BLaER1 treated with 17β-estradiol and CSF1 and Interleukin-3, amounts not matched to agents 10 nM and 100 nM (cell line): ENCODE results near the gene SCIMP.
"Not testable (repeated sequence)": the region's sequence is repeated elsewhere in the genome, so short reads cannot be mapped to it uniquely, and the experiment has no call there.

Experiments used
- H3K27ac ChIP-seq, 11 experiments: shearing (Covaris generic); formaldehyde crosslinking; 2 replicates each; pipeline ENCODE4 v1.8.1; 2022
- H3K27me3 ChIP-seq, 11 experiments: shearing (Covaris generic); formaldehyde crosslinking; 2 replicates each; pipeline ENCODE4 v1.8.1; 2022
- H3K36me3 ChIP-seq, 11 experiments: shearing (Covaris generic); formaldehyde crosslinking; 2 replicates each; pipeline ENCODE4 v1.8.1; 2022
- H3K4me1 ChIP-seq, 10 experiments: shearing (Covaris generic); formaldehyde crosslinking; 2 replicates each; pipeline ENCODE4 v1.8.1; 2022
- H3K4me2 ChIP-seq, 11 experiments: shearing (Covaris generic); formaldehyde crosslinking; 2 replicates each; pipeline ENCODE4 v1.8.1; 2022
- H3K4me3 ChIP-seq, 10 experiments: shearing (Covaris generic); formaldehyde crosslinking; 2 replicates each; pipeline ENCODE4 v1.8.1; 2022
- H3K9ac ChIP-seq, 11 experiments: shearing (Covaris generic); formaldehyde crosslinking; 2 replicates each; pipeline ENCODE4 v1.8.1; 2022
- H3K9me3 ChIP-seq, 11 experiments: shearing (Covaris generic); formaldehyde crosslinking; replicated peaks in 1 of 11; 2 replicates each; pipeline ENCODE4 v1.8.1; 2022
- H4K20me1 ChIP-seq, 11 experiments: shearing (Covaris generic); formaldehyde crosslinking; 2 replicates each; pipeline ENCODE4 v1.8.1; 2022
- Cebpa-rat ChIP-seq, 11 experiments: shearing (Covaris generic); IDR thresholded peaks; 2 replicates each; pipeline ENCODE4 v1.8.1; 2022

Gene SCIMP

GRCh38 chr17:5241861-5242671 lies 7.4 kb upstream of the SCIMP start:
- Histone ChIP-seq H3K4me1 (peaks cover 7 to 40% (median 34%) of the 10 kb centered on the region in 10 experiments), H3K4me2 (peak overlapping the region in 10 of 11 experiments; percentile 12 to 78 (median 56); a peak in 16 of 22 replicates), H3K36me3 (no peaks in the 10 kb centered on the region), H3K4me3 (no peak overlapping the region), H3K27ac (no peak overlapping the region; a peak in 1 of 22 replicates), H3K27me3 (no peaks in the 10 kb centered on the region), H4K20me1 (no peaks in the 10 kb centered on the region), H3K9me3 (peaks cover 0 to 8% (median 0%) of the 10 kb centered on the region in 11 experiments; a peak in 2 of 22 replicates), H3K9ac (no peak overlapping the region)
- TF ChIP-seq Cebpa-rat (IDR thresholded peaks at IDR 0.05), result peak in 2 of 11 experiments; percentile 13 to 27; a peak in 1 of 22 replicates

GRCh38 chr17:5239769-5240168 lies 5.1 kb upstream of the SCIMP start:
- H3K36me3 ChIP-seq, H3K4me3 ChIP-seq, H3K9ac ChIP-seq, H3K4me2 ChIP-seq, H3K9me3 ChIP-seq, H3K27ac ChIP-seq, H3K27me3 ChIP-seq, H4K20me1 ChIP-seq: not testable (repeated sequence)
- peaks cover 29 to 51% (median 44%) of the 10 kb centered on the region in 10 experiments for H3K4me1 ChIP-seq

- Histone ChIP-seq H3K4me3 (no peak overlapping the region), H3K9ac (no peak overlapping the region), H3K36me3 (no peaks in the 10 kb centered on the region), H3K9me3 (peaks cover 0 to 9% (median 0%) of the 10 kb centered on the region in 11 experiments; a peak in 2 of 22 replicates), H3K4me2 (peak overlapping the region in 3 of 11 experiments; percentile 10 to 26 (median 18); a peak in 1 of 22 replicates), H3K27ac (no peak overlapping the region), H4K20me1 (no peaks in the 10 kb centered on the region), H3K4me1 (peaks cover 44 to 65% (median 54%) of the 10 kb centered on the region in 10 experiments), H3K27me3 (no peaks in the 10 kb centered on the region)
- TF ChIP-seq Cebpa-rat (IDR thresholded peaks at IDR 0.05), result no peak
Observed at GRCh38 chr17:5238333-5238732, 3.7 kb upstream of the SCIMP start.

GRCh38 chr17:5237541-5238016 lies 2.9 kb upstream of the SCIMP start:
- H3K36me3 ChIP-seq, result no peaks in the 10 kb centered on the region
- TF ChIP-seq Cebpa-rat (IDR thresholded peaks at IDR 0.05), result no peak
- H3K27ac ChIP-seq, result peak overlapping the region in 1 of 11 experiments; percentile 12; a peak in 2 of 22 replicates
- no peak overlapping the region for H3K9ac ChIP-seq
- peaks cover 43 to 64% (median 54%) of the 10 kb centered on the region in 10 experiments for H3K4me1 ChIP-seq
- H3K9me3 ChIP-seq, result peaks cover 0 to 9% (median 0%) of the 10 kb centered on the region in 11 experiments; a peak in 2 of 22 replicates
- H4K20me1 ChIP-seq, result no peaks in the 10 kb centered on the region; a peak in 1 of 22 replicates
- H3K4me3 ChIP-seq, result no peak overlapping the region
- no peaks in the 10 kb centered on the region for H3K27me3 ChIP-seq
- peak overlapping the region; percentile 10 to 65 (median 45) for H3K4me2 ChIP-seq

GRCh38 chr17:5236938-5237540 lies 2.4 kb upstream of the SCIMP start:
- H3K27ac ChIP-seq, result peak overlapping the region in 2 of 11 experiments; percentile 12 to 15; a peak in 4 of 22 replicates
- no peak overlapping the region for H3K9ac ChIP-seq
- no peak overlapping the region for H3K4me3 ChIP-seq
- H3K27me3 ChIP-seq, result no peaks in the 10 kb centered on the region
- no peak for TF ChIP-seq Cebpa-rat (IDR thresholded peaks at IDR 0.05)
- H3K9me3 ChIP-seq, result peaks cover 0 to 9% (median 0%) of the 10 kb centered on the region in 11 experiments; a peak in 2 of 22 replicates
- H3K4me1 ChIP-seq, result peaks cover 37 to 64% (median 56%) of the 10 kb centered on the region in 10 experiments
- H3K4me2 ChIP-seq, result peak overlapping the region; percentile 10 to 65 (median 45)
- no peaks in the 10 kb centered on the region for H3K36me3 ChIP-seq
- H4K20me1 ChIP-seq, result no peaks in the 10 kb centered on the region; a peak in 1 of 22 replicates

- Histone ChIP-seq H3K4me3 (peak overlapping the region in 4 of 10 experiments; percentile 7 to 53 (median 40); a peak in 5 of 20 replicates), H3K9ac (peak overlapping the region in 2 of 11 experiments; percentile 23 to 60; a peak in 1 of 22 replicates), H3K4me2 (peak overlapping the region in 7 of 11 experiments; percentile 63 to 93 (median 90); a peak in 12 of 22 replicates), H3K4me1 (peaks cover 31 to 97% (median 67%) of the 10 kb centered on the region in 10 experiments), H3K27ac (peak overlapping the region in 5 of 11 experiments; percentile 54 to 82 (median 67); a peak in 10 of 22 replicates)
- not testable (repeated sequence) for H3K9me3 ChIP-seq, H4K20me1 ChIP-seq, H3K27me3 ChIP-seq, H3K36me3 ChIP-seq
Observed at GRCh38 chr17:5233492-5233891, 1.2 kb downstream of the SCIMP start.

GRCh38 chr17:5226940-5227878 lies 7.5 kb downstream of the SCIMP start:
- Histone ChIP-seq H3K27ac (peak overlapping the region in 6 of 11 experiments; percentile 15 to 57 (median 50); a peak in 11 of 22 replicates), H3K27me3 (no peaks in the 10 kb centered on the region), H3K4me3 (no peak overlapping the region; a peak in 1 of 20 replicates), H3K9ac (peak overlapping the region in 3 of 11 experiments; percentile 6 to 32 (median 31); a peak in 1 of 22 replicates), H3K36me3 (peaks cover 0 to 18% (median 0%) of the 10 kb centered on the region in 11 experiments; a peak in 6 of 22 replicates), H3K9me3 (peaks cover 0 to 3% (median 0%) of the 10 kb centered on the region in 11 experiments; a peak in 1 of 22 replicates), H4K20me1 (no peaks in the 10 kb centered on the region), H3K4me1 (peaks cover 10 to 79% (median 47%) of the 10 kb centered on the region in 10 experiments; a peak in 19 of 20 replicates), H3K4me2 (peak overlapping the region; percentile 14 to 93 (median 70); a peak in 20 of 22 replicates)
- no peak for TF ChIP-seq Cebpa-rat (IDR thresholded peaks at IDR 0.05)
